ENCODE data around the gene PPP1R9B.
A peak's percentile ranks its signal among the peaks of the same experiment; 100 is the strongest.

PPP1R9B gene

GRCh38 chr17:50130559-50131305 lies 19.7 kb downstream of the PPP1R9B start:
- Histone ChIP-seq H3K4me3 (ENCODE audit: low read depth, low read length) (peak overlapping the region; percentile 59), H3K27ac (no peak overlapping the region), H3K36me3 (peaks cover 18% of the 10 kb centered on the region), H3K27me3 (ENCODE audit: insufficient read depth, low read depth, severe bottlenecking) (no peaks in the 10 kb centered on the region), H3K9me3 (ENCODE audit: severe bottlenecking) (peaks cover 2% of the 10 kb centered on the region)
- peak; percentile 63 for DNase-seq
- TF ChIP-seq CTCF (IDR thresholded peaks at IDR 0.05; ENCODE audit: low read depth, low read length), result no peak

- DNase-seq, result peak; percentile 83
- peaks cover 2% of the 10 kb centered on the region for H3K9me3 ChIP-seq (ENCODE audit: severe bottlenecking)
- peaks cover 15% of the 10 kb centered on the region for H3K36me3 ChIP-seq
- TF ChIP-seq CTCF (IDR thresholded peaks at IDR 0.05; ENCODE audit: low read depth, low read length), result no peak
- peak within 1 kb of the TSS; percentile 91 for H3K27ac ChIP-seq
- peak within 1 kb of the TSS; percentile 66 for H3K4me3 ChIP-seq (ENCODE audit: low read depth, low read length)
- H3K27me3 ChIP-seq (ENCODE audit: insufficient read depth, low read depth, severe bottlenecking), result no peaks in the 10 kb centered on the region
Observed at GRCh38 chr17:50129728-50130558, 20.5 kb downstream of the PPP1R9B start, which contains the start of gene SAMD14. Gene SAMD14 (minus strand): TSS chr17:50130160. CDS start chr17:50124959, 5,201 bp downstream.

- Histone ChIP-seq H3K9me3 (ENCODE audit: severe bottlenecking) (peaks cover 2% of the 10 kb centered on the region), H3K27ac (peak overlapping the region; percentile 91), H3K4me3 (ENCODE audit: low read depth, low read length) (peak overlapping the region; percentile 66), H3K27me3 (ENCODE audit: insufficient read depth, low read depth, severe bottlenecking) (no peaks in the 10 kb centered on the region), H3K36me3 (peaks cover 16% of the 10 kb centered on the region)
- TF ChIP-seq CTCF (IDR thresholded peaks at IDR 0.05; ENCODE audit: low read depth, low read length), result no peak
- DNase-seq, result no peak
Observed at GRCh38 chr17:50129353-50129727, 21.1 kb downstream of the PPP1R9B start.

GRCh38 chr17:50128441-50129352 lies 21.8 kb downstream of the PPP1R9B start:
- H3K27me3 ChIP-seq (ENCODE audit: insufficient read depth, low read depth, severe bottlenecking), result no peaks in the 10 kb centered on the region
- no peak for TF ChIP-seq CTCF (IDR thresholded peaks at IDR 0.05; ENCODE audit: low read depth, low read length)
- H3K27ac ChIP-seq, result peak overlapping the region; percentile 91
- peak; percentile 82 for DNase-seq
- peak overlapping the region; percentile 66 for H3K4me3 ChIP-seq (ENCODE audit: low read depth, low read length)
- peaks cover 19% of the 10 kb centered on the region for H3K36me3 ChIP-seq
- H3K9me3 ChIP-seq (ENCODE audit: severe bottlenecking), result peaks cover 2% of the 10 kb centered on the region

GRCh38 chr17:50127697-50128361 lies 22.6 kb downstream of the PPP1R9B start:
- DNase-seq, result no peak
- no peak for TF ChIP-seq CTCF (IDR thresholded peaks at IDR 0.05; ENCODE audit: low read depth, low read length)
- H3K9me3 ChIP-seq (ENCODE audit: severe bottlenecking), result peaks cover 2% of the 10 kb centered on the region
- H3K27ac ChIP-seq, result peak overlapping the region; percentile 91
- peaks cover 19% of the 10 kb centered on the region for H3K36me3 ChIP-seq
- H3K27me3 ChIP-seq (ENCODE audit: insufficient read depth, low read depth, severe bottlenecking), result no peaks in the 10 kb centered on the region
- no peak overlapping the region for H3K4me3 ChIP-seq (ENCODE audit: low read depth, low read length)

Measured in WERI-Rb-1 (cell line).